HEK293 (cell line): ENCODE results near the gene AVPR1A.
A peak's percentile ranks its signal among the peaks of the same experiment; 100 is the strongest.

Source experiments
- CTCF ChIA-PET: fragments of 350-600 bp; formaldehyde crosslinking; extraction: SDS; loops from one replicate; lab custom pipeline; 2021; ENCODE audit warnings: antibody characterized with exemption; lab: Yijun Ruan, JAX
- POLR2A ChIA-PET: fragments of 300-600 bp; formaldehyde crosslinking; extraction: SDS; loops from one replicate; lab custom pipeline; 2020; ENCODE audit warnings: antibody characterized with exemption, inconsistent platforms; lab: Yijun Ruan, JAX
- H3K27ac ChIP-seq: fragments of 200-500 bp; sonication (Bioruptor generic); 2 replicates; pipeline ENCODE4 v1.5.1; 2014; ENCODE audit warnings: low read depth, low read length, control low read depth, inconsistent platforms; ENCODE audit errors: extremely low read depth
- H3K36me3 ChIP-seq, 2 experiments: fragments of 200-500 bp in 1 of 2; sonication (Bioruptor generic) in 1 of 2; 1 replicate in 1 of 2; 2 replicates in 1 of 2; pipeline ENCODE4 v1.5.1; 2014 to 2017; ENCODE audit warnings: inconsistent platforms in 2 of 2, low read length in 2 of 2; ENCODE audit not compliant: control insufficient read depth in 2 of 2, insufficient read depth in 1 of 2
- H3K4me1 ChIP-seq: fragments of 200-500 bp; sonication (Bioruptor generic); 2 replicates; pipeline ENCODE4 v1.5.1; 2014; ENCODE audit warnings: mild to moderate bottlenecking, low read length, inconsistent platforms; ENCODE audit not compliant: control insufficient read depth, insufficient read depth
- H3K4me3 ChIP-seq: 2 replicates; pipeline ENCODE4 v1.5.1; 2011; ENCODE audit warnings: low read depth, mild to moderate bottlenecking, control low read depth, low read length, moderate library complexity
- H3K9me3 ChIP-seq: fragments of 200-500 bp; sonication (Bioruptor generic); 2 replicates; pipeline ENCODE4 v1.5.1; 2014; ENCODE audit warnings: low read depth, low read length, inconsistent platforms; ENCODE audit not compliant: control insufficient read depth, insufficient read depth
- EGR2 ChIP-seq: fragments of 450-650 bp; formaldehyde crosslinking; IDR thresholded peaks from 2 replicates; pipeline ENCODE4 v1.5.1; 2016; ENCODE audit warnings: low read depth, missing biosample characterization, missing genetic modification characterization
- KLF1 ChIP-seq: fragments of 450-650 bp; formaldehyde crosslinking; IDR thresholded peaks from 2 replicates; pipeline ENCODE4 v1.5.1; 2016; ENCODE audit warnings: missing biosample characterization, missing genetic modification characterization
- KLF7 ChIP-seq: fragments of 450-650 bp; formaldehyde crosslinking; IDR thresholded peaks from 2 replicates; pipeline ENCODE4 v1.5.1; 2016; ENCODE audit warnings: missing biosample characterization, missing genetic modification characterization, borderline replicate concordance
- SALL2 ChIP-seq: fragments of 450-650 bp; formaldehyde crosslinking; IDR thresholded peaks from 2 replicates; pipeline ENCODE4 v1.5.0; 2017; ENCODE audit warnings: missing biosample characterization, mild to moderate bottlenecking, missing genetic modification characterization, borderline replicate concordance
- SETDB1 ChIP-seq: IDR thresholded peaks from one replicate; pipeline ENCODE4 v1.6.1; 2017; ENCODE audit warnings: mild to moderate bottlenecking, low read length, moderate library complexity, mixed read lengths; ENCODE audit not compliant: insufficient read length
- ZBTB17 ChIP-seq: fragments of 450-650 bp; formaldehyde crosslinking; IDR thresholded peaks from 2 replicates; pipeline ENCODE4 v1.5.1; 2016; ENCODE audit warnings: missing biosample characterization, missing genetic modification characterization
- ZBTB7A ChIP-seq: fragments of 450-650 bp; formaldehyde crosslinking; IDR thresholded peaks from 2 replicates; pipeline ENCODE4 v1.5.1; 2016; ENCODE audit warnings: low read depth, missing biosample characterization, missing genetic modification characterization
- ZFP69B ChIP-seq: fragments of 450-650 bp; formaldehyde crosslinking; IDR thresholded peaks from 2 replicates; pipeline ENCODE4 v1.5.1; 2016; ENCODE audit warnings: missing biosample characterization, missing genetic modification characterization
- ZIC2 ChIP-seq: fragments of 450-650 bp; formaldehyde crosslinking; IDR thresholded peaks from 2 replicates; pipeline ENCODE4 v1.5.1; 2016; ENCODE audit warnings: missing biosample characterization, missing genetic modification characterization
- ZNF132 ChIP-seq: fragments of 450-650 bp; formaldehyde crosslinking; IDR thresholded peaks from 2 replicates; pipeline ENCODE4 v1.5.1; 2017; ENCODE audit warnings: missing biosample characterization, missing genetic modification characterization, borderline replicate concordance
- ZNF146 ChIP-seq: fragments of 450-650 bp; formaldehyde crosslinking; IDR thresholded peaks from 2 replicates; pipeline ENCODE4 v1.5.1; 2016; ENCODE audit warnings: missing biosample characterization, missing genetic modification characterization
- ZNF24 ChIP-seq: fragments of 450-650 bp; formaldehyde crosslinking; IDR thresholded peaks from 2 replicates; pipeline ENCODE4 v1.5.1; 2016; ENCODE audit warnings: missing biosample characterization, missing genetic modification characterization
- ZNF350 ChIP-seq: fragments of 450-650 bp; formaldehyde crosslinking; IDR thresholded peaks from 2 replicates; pipeline ENCODE4 v1.5.0; 2017; ENCODE audit warnings: missing biosample characterization, mild to moderate bottlenecking, missing genetic modification characterization
- ZNF37A ChIP-seq: fragments of 450-650 bp; IDR thresholded peaks from 2 replicates; pipeline ENCODE4 v1.5.1; 2018; ENCODE audit warnings: missing biosample characterization, missing genetic modification characterization
- ZNF423 ChIP-seq: fragments of 450-650 bp; formaldehyde crosslinking; IDR thresholded peaks from 2 replicates; pipeline ENCODE4 v1.5.1; 2016; ENCODE audit warnings: missing biosample characterization, missing genetic modification characterization
- ZNF48 ChIP-seq: fragments of 450-650 bp; formaldehyde crosslinking; IDR thresholded peaks from 2 replicates; pipeline ENCODE4 v1.5.1; 2016; ENCODE audit warnings: missing biosample characterization, missing genetic modification characterization
- ZNF560 ChIP-seq: fragments of 450-650 bp; formaldehyde crosslinking; IDR thresholded peaks from 2 replicates; pipeline ENCODE4 v1.5.1; 2017; ENCODE audit warnings: missing biosample characterization, missing genetic modification characterization, borderline replicate concordance
- ZNF585B ChIP-seq: fragments of 450-650 bp; formaldehyde crosslinking; IDR thresholded peaks from 2 replicates; pipeline ENCODE4 v1.5.1; 2016; ENCODE audit warnings: missing biosample characterization, missing genetic modification characterization
- ZNF600 ChIP-seq: fragments of 450-650 bp; formaldehyde crosslinking; IDR thresholded peaks from 2 replicates; pipeline ENCODE4 v1.5.1; 2016; ENCODE audit warnings: missing biosample characterization, missing genetic modification characterization
- ZNF629 ChIP-seq: fragments of 450-650 bp; formaldehyde crosslinking; IDR thresholded peaks from 2 replicates; pipeline ENCODE4 v1.5.1; 2017; ENCODE audit warnings: missing biosample characterization, missing genetic modification characterization
- ZNF660 ChIP-seq: fragments of 450-650 bp; IDR thresholded peaks from 2 replicates; pipeline ENCODE4 v1.5.1; 2018; ENCODE audit warnings: missing biosample characterization, mild to moderate bottlenecking, missing genetic modification characterization
- ZNF664 ChIP-seq: fragments of 450-650 bp; formaldehyde crosslinking; IDR thresholded peaks from 2 replicates; pipeline ENCODE4 v1.5.1; 2016; ENCODE audit warnings: missing biosample characterization, missing genetic modification characterization
- ZNF747 ChIP-seq: fragments of 450-650 bp; formaldehyde crosslinking; IDR thresholded peaks from 2 replicates; pipeline ENCODE4 v1.5.1; 2016; ENCODE audit warnings: missing biosample characterization, missing genetic modification characterization
- ZSCAN23 ChIP-seq: fragments of 450-650 bp; formaldehyde crosslinking; IDR thresholded peaks from 2 replicates; pipeline ENCODE4 v1.5.1; 2016; ENCODE audit warnings: missing biosample characterization, missing genetic modification characterization
- TF ChIP-seq, protein P1 (sequence below): sonication (generic); formaldehyde crosslinking; IDR thresholded peaks from 2 replicates; pipeline ENCODE4 v1.8.1; 2022; ENCODE audit warnings: mild to moderate bottlenecking, moderate library complexity, missing genetic modification reagents
- TF ChIP-seq, protein P2 (sequence below): fragments of 450-650 bp; formaldehyde crosslinking; IDR thresholded peaks from 2 replicates; pipeline ENCODE4 v1.5.1; 2017; ENCODE audit warnings: missing biosample characterization, missing genetic modification characterization
- TF ChIP-seq, protein P3 (sequence below): fragments of 450-650 bp; formaldehyde crosslinking; IDR thresholded peaks from 2 replicates; pipeline ENCODE4 v1.5.1; 2017; ENCODE audit warnings: missing biosample characterization, missing genetic modification characterization

Gene AVPR1A

DNA sequence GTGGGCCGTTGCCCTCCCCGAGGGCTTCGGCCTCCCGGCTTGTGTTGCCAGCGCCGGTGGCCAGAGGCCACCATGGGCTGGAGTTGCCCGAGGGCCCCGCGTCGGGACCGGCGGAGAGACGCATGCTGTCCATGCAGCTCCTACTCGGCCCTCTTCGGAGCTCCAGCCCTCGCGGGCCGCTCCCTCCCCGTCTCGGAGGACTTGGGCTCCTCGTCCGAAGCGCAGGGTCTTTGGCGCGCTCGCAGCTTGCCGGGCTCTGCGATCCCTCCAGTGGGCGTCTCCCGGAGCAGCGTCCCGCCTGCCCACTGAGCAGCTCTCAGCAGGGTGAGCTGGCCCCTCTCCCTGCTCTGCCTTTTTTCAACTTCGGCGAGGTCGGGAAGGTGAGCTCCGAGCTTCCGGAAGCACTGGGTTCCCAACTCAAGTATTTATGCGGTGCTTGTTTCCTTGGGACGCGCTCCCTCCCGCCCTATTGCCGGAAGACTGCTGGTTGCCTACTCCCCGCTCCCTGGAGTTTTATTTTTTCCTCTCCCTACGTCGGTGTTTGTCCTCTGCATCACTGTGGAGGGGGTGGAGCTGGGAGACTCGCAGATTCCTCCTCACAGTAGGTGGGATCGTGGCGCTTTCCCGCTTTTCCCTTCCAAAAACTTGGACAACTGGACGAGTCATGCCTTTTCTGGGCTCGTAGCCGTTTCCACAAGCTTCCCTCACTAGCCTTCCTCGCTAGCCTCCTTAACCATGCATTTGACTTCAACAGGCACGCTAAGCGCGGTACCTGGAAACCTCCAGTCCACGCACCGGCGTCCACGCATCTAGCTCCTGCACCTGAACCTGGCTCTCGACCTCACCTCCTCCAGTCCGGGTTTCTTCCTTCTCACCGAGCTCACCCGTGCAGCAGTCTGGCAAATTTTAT, at the start of gene AVPR1A (continued):
- TF ChIP-seq EGR2 = no peak
- TF ChIP-seq, protein P1, sequence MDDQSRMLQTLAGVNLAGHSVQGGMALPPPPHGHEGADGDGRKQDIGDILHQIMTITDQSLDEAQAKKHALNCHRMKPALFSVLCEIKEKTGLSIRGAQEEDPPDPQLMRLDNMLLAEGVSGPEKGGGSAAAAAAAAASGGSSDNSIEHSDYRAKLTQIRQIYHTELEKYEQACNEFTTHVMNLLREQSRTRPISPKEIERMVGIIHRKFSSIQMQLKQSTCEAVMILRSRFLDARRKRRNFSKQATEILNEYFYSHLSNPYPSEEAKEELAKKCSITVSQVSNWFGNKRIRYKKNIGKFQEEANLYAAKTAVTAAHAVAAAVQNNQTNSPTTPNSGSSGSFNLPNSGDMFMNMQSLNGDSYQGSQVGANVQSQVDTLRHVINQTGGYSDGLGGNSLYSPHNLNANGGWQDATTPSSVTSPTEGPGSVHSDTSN (CRISPR knock-in tag) = 0 out of 2 replicates have a peak, but pooled peaks have one; percentile 11
- TF ChIP-seq ZBTB17 = peak; percentile 93
- no peak for TF ChIP-seq ZNF37A

DNA sequence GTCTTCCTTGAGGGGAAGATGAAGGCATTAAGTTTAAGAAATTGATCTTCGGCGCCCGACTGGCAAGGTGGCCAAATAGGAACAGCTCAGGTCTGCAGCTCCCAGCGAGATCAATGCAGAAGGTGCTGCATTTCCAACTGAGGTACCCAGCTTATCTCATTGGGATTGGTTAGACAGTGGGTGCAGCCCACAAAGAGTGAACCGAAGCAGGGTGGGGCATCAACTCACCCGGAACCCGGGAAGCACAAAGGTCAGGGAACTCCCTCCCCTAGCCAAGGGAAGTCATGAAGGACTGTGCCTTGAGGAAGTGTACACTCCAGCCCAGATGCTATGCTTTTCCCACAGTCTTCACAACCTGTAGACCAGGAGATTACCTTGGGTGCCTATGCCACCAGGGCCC, 45.2 kb upstream of the AVPR1A start:
- TF ChIP-seq ZNF146 (no peak), ZNF660 (peak; percentile 38; the same call in 1 of the 2 replicates)
- no peaks in the 10 kb centered on the region for H3K9me3 ChIP-seq
- POLR2A ChIA-PET = no interaction called here
- H3K27ac ChIP-seq = no peak overlapping the region
- H3K36me3 ChIP-seq = no peaks in the 10 kb centered on the region
- CTCF ChIA-PET = interaction anchor here (0.6 kb wide), 1 partner anchor 795 kb away, joined by 3 read pairs; no protein-coding TSS in a partner anchor
- H3K4me3 ChIP-seq = no peak overlapping the region
- H3K4me1 ChIP-seq = no peaks in the 10 kb centered on the region

DNA sequence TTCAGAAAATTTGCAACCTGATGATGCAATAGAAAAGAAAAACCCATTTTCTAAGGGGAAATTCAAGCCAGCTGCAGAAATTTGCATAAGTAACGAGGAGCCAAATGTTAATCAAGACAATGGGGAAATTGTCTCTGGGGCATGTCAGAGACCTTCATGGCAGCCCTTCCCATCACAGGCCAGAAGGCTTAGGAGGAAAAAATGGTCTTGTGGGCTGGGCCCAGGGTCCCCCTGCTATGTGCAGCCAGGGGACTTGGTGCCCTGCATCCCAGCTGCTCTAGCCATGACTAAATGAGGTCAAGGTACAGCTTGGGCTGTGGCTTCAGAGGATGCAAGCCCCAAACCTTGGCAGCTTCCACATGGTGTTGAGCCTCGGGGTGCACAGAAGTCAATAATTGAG, 28.2 kb upstream of the AVPR1A start:
- H3K9me3 ChIP-seq = no peaks in the 10 kb centered on the region
- peak; percentile 96 for TF ChIP-seq ZNF585B (tag by site-specific recombination)
- TF ChIP-seq SETDB1 = peak; percentile 35
- no peak for TF ChIP-seq ZNF600 (tag by site-specific recombination)
- no peaks in the 10 kb centered on the region for H3K36me3 ChIP-seq
- H3K27ac ChIP-seq = no peak overlapping the region
- ChIA-PET CTCF (no interaction called here), POLR2A (no interaction called here)
- no peaks in the 10 kb centered on the region for H3K4me1 ChIP-seq
- no peak overlapping the region for H3K4me3 ChIP-seq

DNA sequence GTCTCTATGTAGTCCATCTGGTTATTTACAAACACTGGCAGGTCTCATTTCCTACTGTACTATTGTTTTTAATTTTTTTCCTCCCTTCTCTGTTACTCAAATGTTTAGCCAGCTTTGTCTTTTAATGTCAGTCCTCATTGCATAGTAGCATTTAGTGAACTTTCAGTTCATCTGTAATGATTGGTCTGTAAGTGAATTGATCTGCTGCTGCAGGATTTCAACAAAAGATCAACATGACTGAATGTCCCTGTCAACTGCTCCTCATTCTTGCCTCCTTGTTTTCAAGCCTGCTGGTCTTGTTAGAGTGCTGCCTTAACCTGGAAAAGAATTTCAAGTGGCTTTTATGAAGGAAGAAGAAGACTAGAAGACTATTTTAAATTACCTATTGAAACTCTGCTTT, 19.3 kb upstream of the AVPR1A start:
- no peak for TF ChIP-seq ZNF24 (tag by site-specific recombination)
- TF ChIP-seq ZBTB7A (tag by site-specific recombination) = no peak
- TF ChIP-seq KLF1 (tag by site-specific recombination) = no peak
- TF ChIP-seq ZNF600 (tag by site-specific recombination) = no peak
- TF ChIP-seq ZNF48 (tag by site-specific recombination) = no peak
- TF ChIP-seq, protein P2, sequence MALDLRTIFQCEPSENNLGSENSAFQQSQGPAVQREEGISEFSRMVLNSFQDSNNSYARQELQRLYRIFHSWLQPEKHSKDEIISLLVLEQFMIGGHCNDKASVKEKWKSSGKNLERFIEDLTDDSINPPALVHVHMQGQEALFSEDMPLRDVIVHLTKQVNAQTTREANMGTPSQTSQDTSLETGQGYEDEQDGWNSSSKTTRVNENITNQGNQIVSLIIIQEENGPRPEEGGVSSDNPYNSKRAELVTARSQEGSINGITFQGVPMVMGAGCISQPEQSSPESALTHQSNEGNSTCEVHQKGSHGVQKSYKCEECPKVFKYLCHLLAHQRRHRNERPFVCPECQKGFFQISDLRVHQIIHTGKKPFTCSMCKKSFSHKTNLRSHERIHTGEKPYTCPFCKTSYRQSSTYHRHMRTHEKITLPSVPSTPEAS = no peak
- TF ChIP-seq ZNF664 (tag by site-specific recombination) = no peak
- TF ChIP-seq KLF7 (tag by site-specific recombination) = no peak
- TF ChIP-seq ZFP69B (tag by site-specific recombination) = no peak
- TF ChIP-seq ZNF132 = no peak
- TF ChIP-seq ZNF629 (tag by site-specific recombination) = no peak
- TF ChIP-seq, protein P3, sequence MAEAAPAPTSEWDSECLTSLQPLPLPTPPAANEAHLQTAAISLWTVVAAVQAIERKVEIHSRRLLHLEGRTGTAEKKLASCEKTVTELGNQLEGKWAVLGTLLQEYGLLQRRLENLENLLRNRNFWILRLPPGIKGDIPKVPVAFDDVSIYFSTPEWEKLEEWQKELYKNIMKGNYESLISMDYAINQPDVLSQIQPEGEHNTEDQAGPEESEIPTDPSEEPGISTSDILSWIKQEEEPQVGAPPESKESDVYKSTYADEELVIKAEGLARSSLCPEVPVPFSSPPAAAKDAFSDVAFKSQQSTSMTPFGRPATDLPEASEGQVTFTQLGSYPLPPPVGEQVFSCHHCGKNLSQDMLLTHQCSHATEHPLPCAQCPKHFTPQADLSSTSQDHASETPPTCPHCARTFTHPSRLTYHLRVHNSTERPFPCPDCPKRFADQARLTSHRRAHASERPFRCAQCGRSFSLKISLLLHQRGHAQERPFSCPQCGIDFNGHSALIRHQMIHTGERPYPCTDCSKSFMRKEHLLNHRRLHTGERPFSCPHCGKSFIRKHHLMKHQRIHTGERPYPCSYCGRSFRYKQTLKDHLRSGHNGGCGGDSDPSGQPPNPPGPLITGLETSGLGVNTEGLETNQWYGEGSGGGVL (tag by site-specific recombination) = no peak
- no peak for TF ChIP-seq ZNF747 (tag by site-specific recombination)
- TF ChIP-seq ZNF423 (tag by site-specific recombination) = no peak
- no peak for TF ChIP-seq SALL2 (tag by site-specific recombination)
- TF ChIP-seq ZNF350 (tag by site-specific recombination) = no peak
- no peak for TF ChIP-seq ZIC2
- no peak for TF ChIP-seq ZNF560
- no peak for TF ChIP-seq ZSCAN23 (tag by site-specific recombination)
- Histone ChIP-seq H3K36me3 (no peaks in the 10 kb centered on the region), H3K4me1 (no peaks in the 10 kb centered on the region), H3K9me3 (no peaks in the 10 kb centered on the region), H3K27ac (no peak overlapping the region), H3K4me3 (no peak overlapping the region)
- ChIA-PET CTCF (interaction anchor here (1.3 kb wide), 1 partner anchor 18 kb away, joined by 6 read pairs; no protein-coding TSS in a partner anchor), POLR2A (no interaction called here)
